Vagina (tissue), 2 donors: ENCODE data around the gene TP53I3. TPM values are rescaled to one million over a fixed set of nuclear protein-coding genes. Genes with fewer than 3 reads are reported as not detected.

Source experiments
- DNase-seq, 2 donors: peaks; one replicate each; pipeline ENCODE4 v3.0.0-alpha.2; 2017; ENCODE audit errors: extremely low spot score in 2 of 2
- H3K27ac ChIP-seq: fragments of 200-600 bp; sonication (generic); one replicate; pipeline ENCODE4 v1.5.1; 2019
- H3K27me3 ChIP-seq: fragments of 200-600 bp; sonication (generic); one replicate; pipeline ENCODE4 v1.5.1; 2019
- H3K36me3 ChIP-seq, 2 donors: fragments of 200-600 bp; sonication (generic); one replicate each; pipeline ENCODE4 v1.5.1; 2017 to 2019
- H3K4me1 ChIP-seq: fragments of 200-600 bp; sonication (generic); one replicate; pipeline ENCODE4 v1.5.1; 2019
- H3K4me3 ChIP-seq, 2 donors: fragments of 200-600 bp; sonication (generic); 1 replicate in 1 of 2; 2 replicates in 1 of 2; pipeline ENCODE4 v1.5.1; 2016 to 2019
- H3K9me3 ChIP-seq: fragments of 200-600 bp; sonication (generic); one replicate; pipeline ENCODE4 v1.5.1; 2019
- POLR2A ChIP-seq, 2 donors: fragments of 450-650 bp; IDR thresholded peaks; one replicate each; pipeline ENCODE4 v1.6.1; 2017; ENCODE audit warnings: antibody characterized with exemption in 2 of 2, mild to moderate bottlenecking in 2 of 2, moderate library complexity in 2 of 2
- POLR2AphosphoS5 ChIP-seq, 2 donors: sonication (generic); formaldehyde crosslinking; IDR thresholded peaks; one replicate each; pipeline ENCODE4 v1.9.0; 2017; ENCODE audit warnings: antibody characterized with exemption in 2 of 2, mild to moderate bottlenecking in 2 of 2, low read depth in 1 of 2; ENCODE audit not compliant: insufficient read depth in 1 of 2
- intact Hi-C: fragments of 100-400 bp; cut with DNase I; formaldehyde crosslinking; loops from one replicate; pipeline ENCODE4 v1.15.1; 2023
- total RNA-seq: library from RNA; depleted of rRNA; stranded (reverse); fragments of >200 nt; gene quantifications from one replicate; pipeline ENCODE4 v1.2.3, GENCODE V29; 2016
- TF ChIP-seq, protein P1 (sequence below), 3 experiments: fragments of 450-650 bp in 2 of 3; fragments of 200-600 bp in 1 of 3; sonication (generic) in 1 of 3; IDR thresholded peaks; one replicate each; pipeline ENCODE4 v1.5.1; 2017 to 2019; ENCODE audit warnings: antibody characterized with exemption in 3 of 3, mild to moderate bottlenecking in 2 of 3, moderate library complexity in 2 of 3

TP53I3 gene
- total RNA-seq, 1 donor from 2014 or later = 31.9 TPM

DNA sequence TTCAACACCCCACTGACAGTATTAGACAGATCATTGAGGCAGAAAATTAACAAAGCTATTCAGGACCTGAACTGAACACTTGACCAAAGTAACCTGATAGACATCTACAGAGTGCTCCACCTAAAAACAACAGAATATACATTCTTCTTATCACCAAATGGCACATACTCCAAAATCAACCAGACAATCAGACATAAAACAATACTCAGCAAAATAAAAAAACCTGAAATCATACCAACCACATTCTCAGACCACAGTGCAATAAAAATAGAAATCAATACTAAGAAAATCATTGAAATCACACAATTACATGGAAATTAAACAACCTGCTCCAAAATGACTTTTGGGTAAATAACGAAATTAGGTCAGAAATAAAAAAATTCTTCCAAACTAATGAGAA is 22.7 kb upstream of the TP53I3 start:
- no peaks in the 10 kb centered on the region for H3K36me3 ChIP-seq
- TF ChIP-seq POLR2A (IDR thresholded peaks at IDR 0.05) (no peak), POLR2AphosphoS5 (IDR thresholded peaks at IDR 0.05; ENCODE audit: insufficient read depth in 1 of 2, low read depth in 1 of 2) (no peak)
- TF ChIP-seq, protein P1, sequence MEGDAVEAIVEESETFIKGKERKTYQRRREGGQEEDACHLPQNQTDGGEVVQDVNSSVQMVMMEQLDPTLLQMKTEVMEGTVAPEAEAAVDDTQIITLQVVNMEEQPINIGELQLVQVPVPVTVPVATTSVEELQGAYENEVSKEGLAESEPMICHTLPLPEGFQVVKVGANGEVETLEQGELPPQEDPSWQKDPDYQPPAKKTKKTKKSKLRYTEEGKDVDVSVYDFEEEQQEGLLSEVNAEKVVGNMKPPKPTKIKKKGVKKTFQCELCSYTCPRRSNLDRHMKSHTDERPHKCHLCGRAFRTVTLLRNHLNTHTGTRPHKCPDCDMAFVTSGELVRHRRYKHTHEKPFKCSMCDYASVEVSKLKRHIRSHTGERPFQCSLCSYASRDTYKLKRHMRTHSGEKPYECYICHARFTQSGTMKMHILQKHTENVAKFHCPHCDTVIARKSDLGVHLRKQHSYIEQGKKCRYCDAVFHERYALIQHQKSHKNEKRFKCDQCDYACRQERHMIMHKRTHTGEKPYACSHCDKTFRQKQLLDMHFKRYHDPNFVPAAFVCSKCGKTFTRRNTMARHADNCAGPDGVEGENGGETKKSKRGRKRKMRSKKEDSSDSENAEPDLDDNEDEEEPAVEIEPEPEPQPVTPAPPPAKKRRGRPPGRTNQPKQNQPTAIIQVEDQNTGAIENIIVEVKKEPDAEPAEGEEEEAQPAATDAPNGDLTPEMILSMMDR (IDR thresholded peaks at IDR 0.05) = no peak

GRCh38 chr2:24106786-24107185 is 22.2 kb upstream of the TP53I3 start:
- DNase-seq = no peak
- Histone ChIP-seq H3K27me3 (no peaks in the 10 kb centered on the region), H3K36me3 (no peaks in the 10 kb centered on the region), H3K4me3 (no peak overlapping the region), H3K27ac (no peak overlapping the region), H3K4me1 (no peaks in the 10 kb centered on the region), H3K9me3 (no peaks in the 10 kb centered on the region)
- TF ChIP-seq POLR2A (IDR thresholded peaks at IDR 0.05) = no peak
- TF ChIP-seq POLR2AphosphoS5 (IDR thresholded peaks at IDR 0.05; ENCODE audit: insufficient read depth in 1 of 2, low read depth in 1 of 2) = no peak
- TF ChIP-seq, protein P1 (IDR thresholded peaks at IDR 0.05) = no peak
- intact Hi-C loops = no loop called here

More for the DNA sequence above, 22.7 kb upstream of the TP53I3 start:
- Histone ChIP-seq H3K9me3 (no peaks in the 10 kb centered on the region), H3K27me3 (no peaks in the 10 kb centered on the region), H3K27ac (no peak overlapping the region), H3K4me3 (no peak overlapping the region), H3K4me1 (no peaks in the 10 kb centered on the region)
- intact Hi-C loops = no loop called here
- DNase-seq = no peak

DNA sequence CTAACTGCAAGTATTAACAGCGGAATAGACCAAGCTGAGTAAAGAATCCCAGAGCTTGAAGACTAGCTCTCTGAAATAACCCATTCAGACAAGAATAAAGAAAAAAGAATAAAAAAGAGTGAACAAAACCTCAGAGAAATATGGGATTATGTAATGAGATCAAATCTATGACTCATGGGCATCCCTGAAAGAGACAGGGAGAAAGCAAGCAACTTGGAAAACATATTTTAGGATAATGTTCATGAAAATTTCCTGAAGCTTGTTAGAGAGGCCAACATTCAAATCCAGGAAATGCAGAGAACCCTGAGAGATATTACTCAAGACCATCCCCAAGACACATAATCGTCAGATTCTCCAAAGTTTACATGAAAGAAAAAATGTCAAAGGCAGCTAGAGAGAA is 21.2 kb upstream of the TP53I3 start:
- TF ChIP-seq, protein P1 (IDR thresholded peaks at IDR 0.05) = no peak
- TF ChIP-seq POLR2AphosphoS5 (IDR thresholded peaks at IDR 0.05; ENCODE audit: insufficient read depth in 1 of 2, low read depth in 1 of 2) (no peak), POLR2A (IDR thresholded peaks at IDR 0.05) (no peak)
- Histone ChIP-seq H3K4me3 (no peak overlapping the region), H3K27me3 (no peaks in the 10 kb centered on the region), H3K4me1 (no peaks in the 10 kb centered on the region), H3K27ac (no peak overlapping the region), H3K36me3 (no peaks in the 10 kb centered on the region), H3K9me3 (no peaks in the 10 kb centered on the region)
- DNase-seq = no peak
- intact Hi-C loops = no loop called here

- Histone ChIP-seq H3K36me3 (no peaks in the 10 kb centered on the region), H3K27me3 (no peaks in the 10 kb centered on the region), H3K9me3 (no peaks in the 10 kb centered on the region), H3K4me3 (no peak overlapping the region), H3K27ac (no peak overlapping the region), H3K4me1 (no peaks in the 10 kb centered on the region)
- TF ChIP-seq POLR2A (IDR thresholded peaks at IDR 0.05) = no peak
- TF ChIP-seq, protein P1 (IDR thresholded peaks at IDR 0.05) = no peak
- TF ChIP-seq POLR2AphosphoS5 (IDR thresholded peaks at IDR 0.05; ENCODE audit: insufficient read depth in 1 of 2, low read depth in 1 of 2) = no peak
- intact Hi-C loops = no loop called here
- no peak for DNase-seq
These were observed 20.3 kb upstream of the TP53I3 start for GRCh38 chr2:24104906-24105305.

GRCh38 chr2:24104110-24104650 is 19.5 kb upstream of the TP53I3 start:
- no peak for DNase-seq
- Histone ChIP-seq H3K4me1 (no peaks in the 10 kb centered on the region), H3K9me3 (no peaks in the 10 kb centered on the region), H3K36me3 (no peaks in the 10 kb centered on the region), H3K27me3 (no peaks in the 10 kb centered on the region), H3K27ac (no peak overlapping the region), H3K4me3 (no peak overlapping the region)
- TF ChIP-seq, protein P1 (IDR thresholded peaks at IDR 0.05) = no peak
- TF ChIP-seq POLR2AphosphoS5 (IDR thresholded peaks at IDR 0.05; ENCODE audit: insufficient read depth in 1 of 2, low read depth in 1 of 2) = no peak
- no peak for TF ChIP-seq POLR2A (IDR thresholded peaks at IDR 0.05)
- intact Hi-C loops = no loop called here
